Sciatic nerve (tissue), 2 donors: ENCODE data around the gene PLA2G3. TPM values are rescaled to one million over a fixed set of nuclear protein-coding genes. Genes with fewer than 3 reads are reported as not detected.

Source experiments
- ATAC-seq: fragments of 200-7000 bp; cut with Tn5 transposase; one replicate; pipeline ENCODE4 v1.9.1; 2020; ENCODE audit warnings: mild to moderate bottlenecking, moderate library complexity
- DNase-seq: peaks from one replicate; pipeline ENCODE4 v3.0.0-alpha.2; 2020; ENCODE audit warnings: low spot score
- intact Hi-C: fragments of 100-400 bp; cut with DNase I; formaldehyde crosslinking; loops from one replicate; pipeline ENCODE4 v1.14.2; 2022
- total RNA-seq: library from RNA; stranded (reverse); fragmentation: NEBNext Ultra II Directional; extraction: Animal tissue kit (Norgen Biotek cat#: 25700); gene quantifications from one replicate; pipeline ENCODE4 v1.2.1, GENCODE V29; 2021
- donor health status: DM: no; HTN: no; CAD: no.
- donor health status: DM: no; HTN: no; CAD: no.

The PLA2G3 gene
- total RNA-seq, 1 donor from 2014 or later: not detected

DNA sequence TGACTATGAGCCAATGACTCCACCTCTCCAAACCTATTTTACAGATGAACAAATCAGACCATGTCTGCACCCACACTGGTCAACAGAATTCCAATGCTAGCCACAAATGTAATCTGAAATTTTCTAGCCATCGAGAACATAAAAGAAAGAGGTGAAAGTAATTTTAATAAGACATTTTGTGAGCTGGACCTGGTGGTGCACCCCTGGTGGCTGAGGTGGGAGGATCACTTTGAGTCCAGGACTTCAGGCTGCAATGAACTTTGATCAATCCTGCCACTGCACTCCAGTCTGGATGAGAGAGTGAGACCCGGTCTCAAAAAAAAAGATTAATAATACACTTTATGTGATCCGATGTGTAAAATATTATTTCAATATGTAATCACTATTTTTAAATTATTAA lies 10.3 kb upstream of the PLA2G3 start:
- DNase-seq: peak; percentile 10
- intact Hi-C loops: no loop called here
- no peak for ATAC-seq

DNA sequence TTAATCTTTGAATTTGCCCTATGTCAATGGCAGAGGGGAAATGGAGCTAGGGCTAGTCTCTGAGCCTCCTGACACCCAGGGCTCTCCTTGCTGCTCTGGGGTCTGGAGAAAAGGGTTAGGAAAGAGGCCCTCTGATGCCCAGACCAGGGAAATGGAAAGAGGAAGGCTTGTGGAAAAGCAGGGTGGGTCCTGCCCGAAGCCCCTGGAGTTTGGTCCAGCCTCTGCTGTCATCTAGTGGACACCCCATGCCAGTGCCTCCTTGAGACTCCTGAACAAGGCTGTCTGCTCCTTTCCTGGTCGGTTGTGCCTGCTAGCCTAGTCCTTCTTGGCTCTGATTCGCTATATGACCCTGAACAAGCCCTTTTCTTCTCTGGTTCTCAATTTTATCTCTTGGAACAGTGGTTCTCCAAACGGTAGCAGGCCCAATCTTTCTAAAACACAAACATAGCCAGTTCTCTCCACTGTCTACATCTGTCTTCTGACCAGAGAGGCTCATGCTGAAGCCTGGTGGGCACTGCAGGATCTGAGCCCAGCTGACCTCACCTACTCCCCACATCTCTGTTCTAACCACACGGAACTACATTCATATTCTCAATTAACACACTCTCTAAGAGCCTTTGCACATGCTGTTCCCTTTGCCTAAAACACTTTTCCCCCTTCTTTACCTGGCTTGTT lies 8.8 kb upstream of the PLA2G3 start:
- DNase-seq (peak; percentile 79), ATAC-seq (peak; percentile 97)
- intact Hi-C loops: no loop called here

DNA sequence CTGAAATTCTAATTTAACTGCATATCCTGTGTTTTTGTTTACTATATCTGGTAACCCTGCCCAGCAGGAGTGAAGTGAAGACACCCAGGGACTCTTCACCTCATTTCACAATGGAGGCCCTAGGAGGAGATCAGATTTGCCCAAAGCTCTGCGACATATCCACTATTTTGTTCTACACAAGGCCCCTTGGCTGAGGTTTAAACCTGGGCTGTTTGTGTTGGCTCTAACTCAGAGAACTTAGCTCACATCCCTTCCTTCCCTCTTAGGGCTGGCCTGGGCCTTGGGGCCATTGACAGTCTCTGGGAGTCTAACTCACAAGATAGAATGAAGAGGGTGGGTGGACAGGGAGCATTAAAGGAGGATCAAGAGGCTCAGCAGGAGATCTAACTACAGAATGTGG lies 8.2 kb upstream of the PLA2G3 start:
- DNase-seq (no peak), ATAC-seq (peak; percentile 77)
- intact Hi-C loops: no loop called here

DNA sequence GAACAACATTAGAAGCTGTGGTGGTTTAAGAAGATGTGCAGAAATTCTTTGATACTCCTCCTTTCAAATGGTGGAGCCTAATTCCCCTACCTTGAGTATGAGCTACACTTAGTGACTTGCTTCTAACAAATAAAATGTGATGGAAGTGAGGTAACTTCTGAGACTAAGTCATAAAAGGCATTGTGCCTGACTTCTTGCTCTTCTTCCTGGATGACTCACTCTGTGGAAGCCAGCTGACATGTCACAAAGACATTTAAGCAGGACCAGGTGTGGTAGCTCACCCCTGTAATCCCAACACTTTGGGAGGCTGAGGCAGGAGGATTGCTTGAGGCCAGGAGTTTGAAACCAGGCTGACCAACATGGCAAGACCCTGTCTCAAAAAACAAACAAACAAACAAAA lies 3.9 kb upstream of the PLA2G3 start:
- ATAC-seq (no peak), DNase-seq (no peak)
- intact Hi-C loops: no loop called here

DNA sequence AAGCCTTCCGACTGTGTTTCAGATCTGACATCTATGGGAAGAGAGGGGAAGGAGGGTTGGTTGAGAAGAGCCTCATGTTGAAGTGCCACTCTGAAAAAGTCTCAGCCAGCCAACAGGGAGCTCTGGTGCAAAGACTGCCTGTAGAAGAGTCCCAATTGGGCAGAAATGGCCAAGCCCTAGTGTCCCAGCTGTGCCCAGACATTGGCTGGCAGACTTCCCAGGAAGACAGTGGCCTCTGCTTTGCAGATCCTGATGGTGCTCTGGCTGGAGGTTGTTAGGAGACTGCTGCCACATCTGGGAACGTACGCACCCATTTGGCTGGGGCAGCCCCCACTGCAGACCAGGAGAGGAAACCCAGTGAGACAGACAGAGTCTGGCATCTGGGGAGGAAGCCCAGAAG lies 3.2 kb upstream of the PLA2G3 start:
- DNase-seq (no peak), ATAC-seq (no peak)
- intact Hi-C loops: no loop called here

DNA sequence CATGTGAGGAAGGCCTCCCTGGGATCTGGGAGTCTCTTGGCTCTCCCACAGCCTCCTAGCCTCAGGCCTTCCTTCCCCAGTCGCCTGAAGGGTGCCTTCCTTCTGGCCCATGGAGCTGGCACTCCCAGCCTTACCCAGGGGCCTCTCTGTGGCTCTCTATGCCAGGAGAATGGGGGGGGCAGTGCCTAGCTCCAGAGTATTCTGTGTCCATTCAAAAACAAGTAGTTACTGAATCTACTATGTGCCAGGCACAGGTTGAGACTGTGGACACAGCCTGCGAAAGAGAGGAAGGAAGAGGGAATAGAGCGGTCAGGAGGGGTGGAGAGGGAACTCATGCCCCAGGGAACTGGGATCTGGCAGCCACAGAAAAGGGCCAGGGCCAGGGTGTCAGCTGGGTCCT lies 2.7 kb upstream of the PLA2G3 start:
- DNase-seq (no peak), ATAC-seq (no peak)
- intact Hi-C loops: no loop called here

DNA sequence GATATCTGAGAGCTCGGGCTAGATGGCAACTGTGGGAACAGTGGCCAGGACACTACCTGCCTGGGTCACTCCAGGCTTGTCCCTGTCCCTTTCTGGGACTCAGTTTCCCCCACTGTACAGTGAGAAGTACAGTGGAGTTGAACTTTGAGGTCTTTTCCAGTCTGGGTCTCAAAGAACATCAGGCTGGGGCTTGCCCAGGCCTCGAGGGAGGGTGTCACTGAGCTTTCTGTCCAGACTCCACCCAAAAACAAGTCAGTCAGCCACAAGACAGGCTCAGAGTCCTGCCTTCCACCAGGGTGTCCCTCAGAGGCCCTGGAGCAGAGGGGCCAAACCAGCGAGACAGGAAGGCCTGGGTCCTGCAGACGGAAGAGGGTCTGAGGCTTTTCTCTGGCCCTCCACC lies 2.0 kb upstream of the PLA2G3 start:
- ATAC-seq (no peak), DNase-seq (no peak)
- intact Hi-C loops: no loop called here

DNA sequence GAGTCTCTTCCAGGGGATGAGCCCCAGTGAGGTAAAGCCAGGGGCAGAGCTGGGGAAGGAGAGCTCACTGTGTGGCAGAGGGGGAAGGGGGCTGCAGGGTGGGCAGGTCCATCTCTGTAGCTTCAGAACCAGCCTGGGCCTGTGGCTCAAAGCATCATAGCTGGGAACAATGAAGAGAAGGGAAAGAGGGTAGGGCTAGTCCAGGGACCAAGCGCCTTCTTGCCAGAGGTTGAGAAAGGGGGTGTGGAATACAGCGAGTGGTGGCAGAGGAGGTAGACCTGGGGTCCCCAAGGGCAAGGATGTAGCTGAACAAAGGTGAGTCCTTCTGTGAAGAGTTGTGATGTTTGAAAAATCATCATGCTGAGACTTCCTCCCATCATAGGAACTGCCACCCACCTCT lies 1.2 kb upstream of the PLA2G3 start:
- DNase-seq: no peak
- intact Hi-C loops: no loop called here
- no peak for ATAC-seq

DNA sequence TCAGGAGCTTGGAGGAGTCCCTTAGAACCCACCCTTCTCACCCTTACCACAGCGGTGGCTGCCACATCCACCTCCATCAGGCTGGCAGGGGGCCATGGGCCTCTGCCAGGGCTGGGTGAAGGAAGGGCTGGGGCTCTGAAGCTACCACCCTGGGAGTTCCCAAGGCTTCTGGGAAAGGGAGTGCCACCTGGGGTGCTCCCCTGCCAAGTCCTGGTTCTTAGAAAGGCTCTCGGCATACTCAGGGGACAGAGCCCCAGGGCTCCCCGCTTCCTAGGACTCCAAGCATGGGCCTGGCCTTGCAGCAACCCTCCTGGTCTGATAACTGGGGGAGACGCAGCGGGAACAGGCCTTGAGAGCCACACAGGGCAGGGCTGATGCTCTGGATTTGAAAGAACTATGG lies 438 bp upstream of the PLA2G3 start:
- intact Hi-C loops: no loop called here
- ATAC-seq (peak; percentile 9), DNase-seq (no peak)

DNA sequence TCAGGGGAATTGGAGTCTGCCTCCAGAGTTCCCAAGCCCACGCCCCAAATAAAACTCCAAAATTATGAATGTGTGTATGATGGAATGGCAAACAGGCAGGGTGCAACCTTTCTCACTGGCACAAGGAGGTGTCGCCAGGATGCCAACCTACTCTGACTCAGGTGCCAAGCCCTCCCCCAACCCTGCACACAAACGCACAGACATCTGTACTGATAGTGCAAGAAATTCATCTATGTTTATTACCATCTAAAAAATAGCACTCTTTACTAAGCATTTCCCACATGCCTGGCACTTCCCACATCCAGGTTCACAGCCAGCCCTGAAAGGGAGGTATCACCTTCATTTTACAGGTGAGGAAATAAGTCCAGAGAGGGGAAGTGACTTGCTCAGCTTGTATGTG lies 1.2 kb downstream of the PLA2G3 start:
- ATAC-seq (no peak), DNase-seq (no peak)
- intact Hi-C loops: no loop called here

DNA sequence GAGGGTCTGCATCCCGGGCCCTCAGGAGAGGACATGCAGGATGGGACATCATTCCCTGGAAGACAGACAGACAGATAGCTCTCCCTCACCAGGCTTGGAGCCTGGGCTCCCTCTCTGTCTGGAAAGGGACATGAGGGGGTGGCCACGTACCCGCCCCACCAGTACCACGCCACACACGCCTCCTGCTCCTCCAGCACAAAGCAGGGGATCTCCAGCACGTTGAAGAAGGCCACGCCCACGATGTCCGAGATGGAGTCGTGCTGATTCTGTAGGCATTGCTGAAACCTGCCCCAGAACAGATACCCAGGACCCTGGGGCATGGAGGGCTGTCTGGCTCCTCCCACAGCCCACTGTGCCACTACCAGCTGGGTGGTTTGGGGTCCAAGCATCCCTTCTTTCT lies 2.2 kb downstream of the PLA2G3 start:
- intact Hi-C loops: no loop called here
- no peak for ATAC-seq
- DNase-seq: no peak

DNA sequence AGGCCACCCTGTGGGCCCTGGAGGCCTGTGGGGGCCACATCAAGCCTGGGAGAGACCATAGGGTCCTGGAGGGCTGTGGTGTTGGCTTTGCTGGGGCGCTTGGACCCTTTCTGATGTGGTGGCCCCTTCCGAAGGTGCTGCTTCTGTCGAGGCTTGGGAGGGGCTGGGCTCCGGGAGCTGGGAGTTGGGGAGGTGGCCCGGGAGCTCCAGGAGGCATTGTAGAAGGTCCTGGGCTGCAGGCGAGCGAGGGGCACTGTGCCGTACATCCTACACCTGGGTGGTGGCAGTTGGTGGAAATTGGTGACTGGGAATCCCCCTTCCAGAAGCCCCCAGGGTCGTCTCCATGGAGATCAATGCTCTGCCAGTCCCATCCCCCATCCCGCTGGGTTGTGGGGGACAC lies 2.6 kb downstream of the PLA2G3 start:
- intact Hi-C loops: no loop called here
- ATAC-seq (no peak), DNase-seq (no peak)

DNA sequence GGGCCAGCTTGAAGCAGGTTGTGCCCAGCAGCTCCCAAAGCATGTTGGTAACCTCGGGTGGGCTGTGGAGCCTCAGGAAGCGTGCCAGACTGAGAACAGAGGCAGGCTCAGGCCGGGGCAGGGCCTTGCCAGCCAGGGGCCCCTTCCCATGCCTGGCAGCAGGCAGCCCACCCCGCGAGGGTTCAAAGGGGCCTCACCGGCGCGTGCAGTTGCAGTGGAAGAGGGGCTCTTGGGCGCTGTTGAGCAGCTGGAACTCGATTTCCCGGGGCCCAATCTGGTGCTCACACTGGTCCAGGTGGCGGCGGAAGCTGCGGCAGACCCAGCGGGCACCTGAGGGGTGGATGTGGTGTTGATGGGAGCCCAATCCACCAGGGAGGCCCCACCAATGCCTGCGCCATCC lies 3.6 kb downstream of the PLA2G3 start:
- DNase-seq: no peak
- intact Hi-C loops: no loop called here
- no peak for ATAC-seq

DNA sequence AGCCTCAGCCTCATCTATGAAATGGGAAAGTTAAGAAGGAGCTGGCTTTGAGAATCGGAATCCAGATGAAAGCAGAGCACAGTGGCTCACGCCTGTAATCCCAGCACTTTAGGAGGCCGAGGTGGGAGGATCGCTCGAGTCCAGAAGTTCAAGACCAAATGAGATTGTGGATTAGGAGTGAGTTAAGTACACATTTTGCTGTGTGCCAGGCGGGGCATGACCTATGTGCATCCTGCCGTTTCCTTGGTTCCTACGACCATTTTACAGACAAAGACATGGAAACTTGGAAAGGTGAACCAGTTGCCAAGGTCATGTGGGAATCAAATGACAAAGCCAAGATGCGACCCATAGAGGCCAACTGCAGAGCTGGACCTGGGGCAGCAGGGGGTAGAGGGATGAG lies 4.2 kb downstream of the PLA2G3 start:
- intact Hi-C loops: no loop called here
- ATAC-seq (no peak), DNase-seq (no peak)

DNA sequence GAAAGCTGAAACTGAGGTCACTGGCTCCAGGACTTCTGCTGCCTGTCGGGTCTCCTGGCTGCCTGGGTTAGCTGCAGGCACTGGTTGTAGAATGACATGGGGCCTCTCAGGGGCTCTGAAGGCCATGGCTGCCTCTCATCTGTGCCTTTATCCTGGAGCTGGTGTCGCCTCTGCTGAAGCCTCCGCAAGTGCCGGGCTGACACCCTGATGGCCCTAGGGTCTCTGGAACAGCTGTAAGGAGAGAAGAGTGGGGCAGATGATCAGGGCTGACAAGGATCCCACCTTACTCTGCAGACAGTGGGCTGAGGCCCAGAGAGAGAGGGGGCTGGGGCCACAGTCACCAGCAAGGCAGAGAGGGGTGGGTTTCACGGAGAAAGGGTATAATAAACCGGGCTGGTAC lies 4.6 kb downstream of the PLA2G3 start:
- DNase-seq (no peak), ATAC-seq (no peak)
- intact Hi-C loops: no loop called here

DNA sequence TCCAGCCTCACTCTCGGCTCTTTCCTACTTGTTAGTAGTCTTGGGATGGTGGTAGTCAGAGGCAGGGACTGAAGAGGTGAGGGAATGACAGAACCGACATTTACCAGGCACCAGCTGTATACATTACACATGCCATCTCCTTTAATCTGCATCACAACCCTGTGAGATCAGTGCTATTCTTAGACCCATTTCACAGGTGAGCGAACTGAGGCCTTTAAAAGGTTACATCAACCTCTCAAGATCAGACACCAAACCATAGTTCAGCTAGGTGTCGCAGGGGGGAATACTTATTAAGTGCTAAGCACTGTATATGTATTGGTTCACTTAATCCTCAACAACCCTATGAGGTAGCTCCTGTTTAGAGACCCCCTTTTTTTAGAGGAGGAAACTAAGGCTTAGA lies 5.6 kb downstream of the PLA2G3 start:
- DNase-seq (no peak), ATAC-seq (no peak)
- intact Hi-C loops: no loop called here

DNA sequence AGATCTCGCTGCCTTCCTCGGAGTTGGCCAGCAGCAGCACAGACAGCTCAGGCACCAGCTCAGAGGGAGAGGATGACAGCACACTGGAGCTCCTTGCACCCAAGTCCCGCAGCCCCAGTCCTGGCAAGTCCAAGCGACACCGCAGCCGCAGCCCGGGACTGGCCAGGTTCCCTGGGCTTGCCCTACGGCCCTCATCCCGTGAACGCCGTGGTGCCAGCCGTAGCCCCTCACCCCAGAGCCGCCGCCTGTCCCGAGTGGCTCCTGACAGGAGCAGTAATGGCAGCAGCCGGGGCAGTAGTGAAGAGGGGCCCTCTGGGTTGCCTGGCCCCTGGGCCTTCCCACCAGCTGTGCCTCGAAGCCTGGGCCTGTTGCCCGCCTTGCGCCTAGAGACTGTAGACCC lies 6.4 kb downstream of the PLA2G3 start:
- intact Hi-C loops: no loop called here
- no peak for DNase-seq
- peak; percentile 15 for ATAC-seq

DNA sequence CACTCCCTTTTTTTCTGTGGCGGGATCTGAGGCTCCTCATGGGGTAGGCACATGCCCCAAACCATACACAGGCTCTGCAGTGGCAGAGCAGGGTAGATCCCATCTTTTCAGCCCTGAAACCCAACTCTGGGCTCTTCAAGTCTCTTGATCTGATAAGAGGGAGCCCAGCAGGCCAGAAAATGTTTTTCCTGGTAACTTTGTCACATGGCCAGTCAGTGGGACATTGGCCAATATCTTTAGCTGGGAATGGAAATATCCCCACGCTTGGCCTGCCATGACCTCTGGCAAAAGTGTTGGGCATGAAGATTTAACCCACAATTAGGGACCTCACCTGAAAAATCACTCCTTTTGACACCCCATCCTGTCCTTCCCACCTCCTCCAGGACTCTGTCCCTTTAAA lies 9.4 kb downstream of the PLA2G3 start:
- ATAC-seq (no peak), DNase-seq (no peak)
- intact Hi-C loops: no loop called here

DNA sequence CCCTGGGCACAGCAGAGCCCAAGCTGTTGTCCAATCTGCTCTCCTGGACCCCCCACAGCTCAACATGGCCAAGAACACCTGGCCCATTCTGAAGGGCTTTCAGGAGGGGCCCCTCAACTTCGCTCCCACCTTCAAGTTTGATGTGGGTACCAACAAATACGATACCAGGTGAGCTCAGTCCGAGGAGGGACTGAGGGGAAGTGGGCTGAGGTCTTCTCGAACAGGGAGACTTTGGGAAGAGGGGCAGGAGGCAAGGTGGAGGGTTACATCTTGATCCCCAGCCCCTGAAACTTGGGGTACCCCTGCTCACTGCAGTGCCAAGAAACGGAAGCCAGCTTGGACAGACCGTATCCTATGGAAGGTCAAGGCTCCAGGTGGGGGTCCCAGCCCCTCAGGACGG lies 12.2 kb downstream of the PLA2G3 start:
- intact Hi-C loops: no loop called here
- no peak for ATAC-seq
- DNase-seq: no peak

DNA sequence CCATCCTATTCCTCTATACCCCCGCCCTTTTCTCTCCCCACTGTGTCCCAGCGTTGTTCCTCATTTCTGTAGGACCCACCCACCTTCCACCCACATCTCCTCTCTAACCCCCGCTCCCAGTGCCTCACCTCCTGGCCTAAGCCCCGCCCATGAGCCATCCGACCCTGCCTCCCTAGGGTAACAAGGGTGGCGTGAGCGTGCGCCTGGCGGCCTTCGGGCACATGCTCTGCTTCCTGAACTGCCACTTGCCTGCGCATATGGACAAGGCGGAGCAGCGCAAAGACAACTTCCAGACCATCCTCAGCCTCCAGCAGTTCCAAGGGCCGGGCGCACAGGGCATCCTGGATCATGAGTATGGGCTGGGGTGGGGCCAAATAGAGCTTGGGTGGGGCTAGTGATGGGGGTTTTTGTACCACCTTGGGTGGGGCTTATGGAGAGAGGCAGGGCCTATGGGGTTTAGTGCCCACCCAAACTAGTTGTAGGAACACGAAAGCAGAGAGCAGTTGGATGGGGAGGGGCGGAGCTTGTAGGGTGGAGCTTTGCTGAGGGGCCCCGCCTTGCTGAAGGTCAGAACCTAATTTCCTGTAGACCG lies 13.0 kb downstream of the PLA2G3 start:
- no peak for DNase-seq
- ATAC-seq: no peak
- intact Hi-C loops: no loop called here

DNA sequence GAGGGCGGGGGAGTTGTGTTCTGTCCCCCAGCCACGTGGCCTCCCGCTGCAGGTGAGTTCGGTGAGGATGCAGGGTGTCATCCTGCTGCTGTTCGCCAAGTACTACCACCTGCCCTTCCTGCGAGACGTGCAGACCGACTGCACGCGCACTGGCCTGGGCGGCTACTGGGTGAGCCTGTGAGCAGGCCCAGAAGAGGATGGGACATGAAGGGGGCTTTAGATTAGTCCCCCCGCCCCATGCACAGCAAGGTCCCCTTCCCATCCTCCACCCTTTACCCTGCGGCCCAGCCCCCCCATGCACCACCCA lies 13.5 kb downstream of the PLA2G3 start:
- ATAC-seq: no peak

More for the DNA sequence above, 13.5 kb downstream of the PLA2G3 start:
- intact Hi-C loops: no loop called here
- no peak for DNase-seq
